ENCODE data around the gene PCDHB16.

The PCDHB16 gene

GRCh38 chr5:141234109-141234667 is 52.0 kb downstream of the PCDHB16 start:
- no peak for DNase-seq

Data from T-helper 1 cell (primary cell).